ENCODE data around the gene SLC38A10. TPM values are rescaled to one million over a fixed set of nuclear protein-coding genes. Genes with fewer than 3 reads are reported as not detected.

The SLC38A10 gene
- total and polyA plus RNA-seq, 7 donors = 7.8 to 88.7 (median 37.9) TPM

DNA sequence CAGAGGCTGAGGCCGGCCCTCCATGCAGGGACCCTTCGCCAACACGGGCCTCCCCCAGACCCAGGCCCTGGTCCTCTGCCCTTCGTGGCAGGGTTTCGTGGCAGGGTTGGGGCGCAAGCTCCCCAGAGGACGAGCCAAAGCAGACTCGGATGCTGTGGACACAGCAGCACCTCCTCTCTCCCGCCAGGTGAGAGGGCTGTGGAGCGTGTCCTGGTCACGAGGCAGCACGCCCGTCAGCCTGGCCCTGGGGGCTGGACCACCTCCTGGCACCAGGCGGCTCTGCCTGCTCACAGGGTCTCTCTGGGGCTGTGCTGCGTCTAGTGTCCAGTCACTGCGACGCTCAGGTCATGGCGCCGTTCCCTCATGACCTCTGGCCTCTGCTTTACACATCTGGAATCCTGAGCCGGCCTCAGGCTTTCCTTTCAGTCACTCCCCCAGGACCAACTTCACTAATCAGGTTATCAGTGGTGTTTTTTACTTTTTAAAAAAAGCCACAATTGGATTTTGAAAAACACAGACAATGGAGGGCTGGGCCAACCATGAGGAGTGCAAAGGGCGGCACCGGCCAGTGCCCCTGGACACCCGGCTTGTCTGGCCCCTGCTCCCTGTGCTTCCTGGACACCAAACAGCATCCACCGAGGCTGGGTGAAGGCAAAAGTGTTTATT lies 50.6 kb downstream of the SLC38A10 start:
- intact Hi-C loops (cut with DNase I) = loop anchor here (5.0 kb wide), 1 partner anchor 257 kb away; no protein-coding TSS in a partner anchor
- WGBS, 2 donors = 79 to 80% methylated on average over 24 of the region's 24 CpGs
- TF ChIP-seq, protein P1, sequence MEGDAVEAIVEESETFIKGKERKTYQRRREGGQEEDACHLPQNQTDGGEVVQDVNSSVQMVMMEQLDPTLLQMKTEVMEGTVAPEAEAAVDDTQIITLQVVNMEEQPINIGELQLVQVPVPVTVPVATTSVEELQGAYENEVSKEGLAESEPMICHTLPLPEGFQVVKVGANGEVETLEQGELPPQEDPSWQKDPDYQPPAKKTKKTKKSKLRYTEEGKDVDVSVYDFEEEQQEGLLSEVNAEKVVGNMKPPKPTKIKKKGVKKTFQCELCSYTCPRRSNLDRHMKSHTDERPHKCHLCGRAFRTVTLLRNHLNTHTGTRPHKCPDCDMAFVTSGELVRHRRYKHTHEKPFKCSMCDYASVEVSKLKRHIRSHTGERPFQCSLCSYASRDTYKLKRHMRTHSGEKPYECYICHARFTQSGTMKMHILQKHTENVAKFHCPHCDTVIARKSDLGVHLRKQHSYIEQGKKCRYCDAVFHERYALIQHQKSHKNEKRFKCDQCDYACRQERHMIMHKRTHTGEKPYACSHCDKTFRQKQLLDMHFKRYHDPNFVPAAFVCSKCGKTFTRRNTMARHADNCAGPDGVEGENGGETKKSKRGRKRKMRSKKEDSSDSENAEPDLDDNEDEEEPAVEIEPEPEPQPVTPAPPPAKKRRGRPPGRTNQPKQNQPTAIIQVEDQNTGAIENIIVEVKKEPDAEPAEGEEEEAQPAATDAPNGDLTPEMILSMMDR (IDR thresholded peaks at IDR 0.05) = no peak
- TF ChIP-seq POLR2AphosphoS5 (IDR thresholded peaks at IDR 0.05) = no peak
- TF ChIP-seq POLR2A (IDR thresholded peaks at IDR 0.05) = no peak
- no peak for TF ChIP-seq EP300 (IDR thresholded peaks at IDR 0.05)
- Histone ChIP-seq H3K27me3 (no peaks in the 10 kb centered on the region), H3K36me3 (peaks cover 0 to 13% (median 0%) of the 10 kb centered on the region in 4 donors), H3K27ac (no peak overlapping the region), H3K4me1 (peaks cover 0 to 19% (median 14%) of the 10 kb centered on the region in 4 donors), H3K9me3 (no peaks in the 10 kb centered on the region), H3K4me3 (no peak overlapping the region)
- DNase-seq = no peak

GRCh38 chr17:81243333-81243664 lies 51.8 kb downstream of the SLC38A10 start:
- WGBS, 2 donors = 90 to 91% methylated on average over 10 of the region's 10 CpGs
- Histone ChIP-seq H3K4me1 (peaks cover 0 to 22% (median 15%) of the 10 kb centered on the region in 4 donors), H3K36me3 (peaks cover 0 to 9% (median 0%) of the 10 kb centered on the region in 4 donors), H3K27ac (no peak overlapping the region), H3K4me3 (no peak overlapping the region), H3K27me3 (no peaks in the 10 kb centered on the region), H3K9me3 (no peaks in the 10 kb centered on the region)
- TF ChIP-seq POLR2A (IDR thresholded peaks at IDR 0.05) = no peak
- no peak for TF ChIP-seq EP300 (IDR thresholded peaks at IDR 0.05)
- no peak for TF ChIP-seq POLR2AphosphoS5 (IDR thresholded peaks at IDR 0.05)
- TF ChIP-seq, protein P1 (IDR thresholded peaks at IDR 0.05) = no peak
- DNase-seq = no peak
- intact Hi-C loops (cut with DNase I) = loop anchor here (5.0 kb wide), 1 partner anchor 256 kb away; no protein-coding TSS in a partner anchor

GRCh38 chr17:81242421-81243332 lies 52.4 kb downstream of the SLC38A10 start:
- no peak overlapping the region for H3K4me3 ChIP-seq
- intact Hi-C loops (cut with DNase I) = loop anchor here (5.0 kb wide), 1 partner anchor 255 kb away; no protein-coding TSS in a partner anchor
- 79 to 80% methylated on average over 32 to 33 of the region's 33 CpGs for WGBS, 2 donors
- TF ChIP-seq, protein P1 (IDR thresholded peaks at IDR 0.05) = no peak
- no peak for TF ChIP-seq POLR2AphosphoS5 (IDR thresholded peaks at IDR 0.05)
- no peak for TF ChIP-seq EP300 (IDR thresholded peaks at IDR 0.05)
- no peak for TF ChIP-seq POLR2A (IDR thresholded peaks at IDR 0.05)
- no peak overlapping the region for H3K27ac ChIP-seq
- H3K27me3 ChIP-seq = no peaks in the 10 kb centered on the region
- peaks cover 0 to 28% (median 21%) of the 10 kb centered on the region in 4 donors for H3K4me1 ChIP-seq
- peaks cover 0 to 9% (median 0%) of the 10 kb centered on the region in 4 donors for H3K36me3 ChIP-seq
- no peaks in the 10 kb centered on the region for H3K9me3 ChIP-seq
- no peak for DNase-seq

- Histone ChIP-seq H3K27me3 (no peaks in the 10 kb centered on the region), H3K4me3 (no peak overlapping the region), H3K36me3 (peaks cover 0 to 9% (median 0%) of the 10 kb centered on the region in 4 donors), H3K9me3 (no peaks in the 10 kb centered on the region), H3K27ac (no peak overlapping the region), H3K4me1 (peaks cover 0 to 37% (median 29%) of the 10 kb centered on the region in 4 donors)
- WGBS, 2 donors = 58 to 63% methylated on average over 26 of the region's 26 CpGs
- TF ChIP-seq POLR2AphosphoS5 (IDR thresholded peaks at IDR 0.05) = no peak
- TF ChIP-seq, protein P1 (IDR thresholded peaks at IDR 0.05) = peak; percentile 9 to 80 (median 60)
- no peak for TF ChIP-seq POLR2A (IDR thresholded peaks at IDR 0.05)
- TF ChIP-seq EP300 (IDR thresholded peaks at IDR 0.05) = no peak
- no peak for DNase-seq
- intact Hi-C loops (cut with DNase I) = loop anchor here (1.0 to 5.0 kb wide), 2 partner anchors 100 to 255 kb away; no protein-coding TSS in a partner anchor
Observed at GRCh38 chr17:81241648-81242420, 53.3 kb downstream of the SLC38A10 start.
